Muscle of back (tissue), 11 donors: ENCODE measurements around the gene POLK. TPM values are rescaled to one million over a fixed set of nuclear protein-coding genes. Genes with fewer than 3 reads are reported as not detected.
"Not testable (repeated sequence)": the region's sequence is repeated elsewhere in the genome, so short reads cannot be mapped to it uniquely, and the experiment has no call there.

ENCODE experiments used
- DNase-seq, 3 donors: peaks; one replicate each; pipeline versions ENCODE4 v3.0.0 to v3.0.0-alpha.2; 2013
- polyA plus RNA-seq, 10 donors: library from polyadenylated mRNA; unstranded; fragments of 120-200 nt; gene quantifications; one replicate each; pipeline ENCODE4 v1.2.1, GENCODE V29; 2013; ENCODE audit not compliant: insufficient read length in 10 of 10

Gene POLK
- polyA plus RNA-seq, 10 donors = 15.3 to 31.7 (median 24.1) TPM

GRCh38 chr5:75546830-75547229 lies 35.1 kb downstream of the POLK start:
- DNase-seq = no peak

GRCh38 chr5:75547812-75548211 lies 36.1 kb downstream of the POLK start:
- DNase-seq = no peak

GRCh38 chr5:75550597-75550996 lies 38.9 kb downstream of the POLK start:
- DNase-seq = no peak

GRCh38 chr5:75551471-75551870 lies 39.8 kb downstream of the POLK start:
- DNase-seq = peak in 1 of 3 donors; percentile 27

- no peak for DNase-seq
Measured at GRCh38 chr5:75552764-75553163, 41.1 kb downstream of the POLK start.

GRCh38 chr5:75553358-75553757 lies 41.7 kb downstream of the POLK start:
- no peak for DNase-seq

- no peak for DNase-seq
Measured at GRCh38 chr5:75558221-75558620, 46.5 kb downstream of the POLK start.

GRCh38 chr5:75558981-75559632 lies 47.4 kb downstream of the POLK start:
- peak in 1 of 3 donors; percentile 53 for DNase-seq

GRCh38 chr5:75560655-75561054 lies 49.0 kb downstream of the POLK start:
- not testable (repeated sequence) for DNase-seq

- DNase-seq = not testable (repeated sequence)
Measured at GRCh38 chr5:75565991-75566709, 54.5 kb downstream of the POLK start.

GRCh38 chr5:75566710-75567309 lies 55.1 kb downstream of the POLK start:
- peak; percentile 84 to 92 (median 89) for DNase-seq

- no peak for DNase-seq
Measured at GRCh38 chr5:75567710-75568109, 56.0 kb downstream of the POLK start.

GRCh38 chr5:75568202-75568601 lies 56.5 kb downstream of the POLK start:
- no peak for DNase-seq

- DNase-seq = no peak
Measured at GRCh38 chr5:75571547-75571946, 59.9 kb downstream of the POLK start.

GRCh38 chr5:75574791-75575190 lies 63.1 kb downstream of the POLK start:
- peak in 2 of 3 donors; percentile 32 to 46 for DNase-seq

GRCh38 chr5:75578280-75578679 lies 66.6 kb downstream of the POLK start:
- DNase-seq = not testable (repeated sequence)

- DNase-seq = no peak
Measured at GRCh38 chr5:75584641-75585040, 73.0 kb downstream of the POLK start.

GRCh38 chr5:75588666-75589065 lies 77.0 kb downstream of the POLK start:
- peak in 1 of 3 donors; percentile 14 for DNase-seq

- no peak for DNase-seq
Measured at GRCh38 chr5:75600535-75600934, 88.8 kb downstream of the POLK start.

GRCh38 chr5:75601567-75601966 lies 89.9 kb downstream of the POLK start:
- DNase-seq = no peak

GRCh38 chr5:75601996-75602395 lies 90.3 kb downstream of the POLK start:
- DNase-seq = no peak

GRCh38 chr5:75603371-75603770 lies 91.7 kb downstream of the POLK start:
- DNase-seq = peak in 2 of 3 donors; percentile 45 to 52

GRCh38 chr5:75603821-75604220 lies 92.1 kb downstream of the POLK start:
- no peak for DNase-seq
